Thoracic aorta (tissue), 2 donors: Measurements from ENCODE around the gene ADIPOR1. TPM values are rescaled to one million over a fixed set of nuclear protein-coding genes. Genes with fewer than 3 reads are reported as not detected.

ENCODE experiments used
- ATAC-seq: fragments of 150-250 bp; one replicate; pipeline ENCODE4 v1.8.0; 2017; ENCODE audit warnings: low read depth; ENCODE audit not compliant: insufficient number of reproducible peaks, low FRiP score
- DNase-seq: peaks from one replicate; pipeline ENCODE4 v3.0.0-alpha.2; 2020; ENCODE audit warnings: low spot score
- H3K27ac ChIP-seq, 2 donors: fragments of 200-600 bp; sonication (generic); 1 replicate in 1 of 2; 2 replicates in 1 of 2; pipeline ENCODE4 v1.5.1; 2016; ENCODE audit warnings: mild to moderate bottlenecking in 2 of 2, moderate library complexity in 2 of 2
- H3K27me3 ChIP-seq: fragments of 200-600 bp; sonication (generic); replicated peaks from 2 replicates; pipeline ENCODE4 v1.6.0; 2016; ENCODE audit warnings: mild to moderate bottlenecking; ENCODE audit not compliant: insufficient read depth
- H3K36me3 ChIP-seq: fragments of 200-600 bp; sonication (generic); one replicate; pipeline ENCODE4 v1.5.1; 2016
- H3K4me1 ChIP-seq, 2 donors: fragments of 200-600 bp; sonication (generic); 1 replicate in 1 of 2; 2 replicates in 1 of 2; pipeline versions ENCODE4 v1.5.1 to v1.6.0; 2016; ENCODE audit warnings: low read depth in 2 of 2, mild to moderate bottlenecking in 1 of 2; ENCODE audit not compliant: control insufficient read depth in 1 of 2
- H3K4me3 ChIP-seq: fragments of 200-600 bp; sonication (generic); 2 replicates; pipeline ENCODE4 v1.5.1; 2016; ENCODE audit warnings: mild to moderate bottlenecking
- H3K9me3 ChIP-seq: fragments of 200-600 bp; sonication (generic); 2 replicates; pipeline ENCODE4 v1.5.1; 2016
- total RNA-seq, 2 donors: library from RNA; depleted of rRNA; stranded (reverse); fragments of >200 nt; gene quantifications; one replicate each; pipeline versions ENCODE4 v1.1.0 to v1.2.3, GENCODE V29; 2016
- TF ChIP-seq, protein P1 (sequence below): fragments of 200-600 bp; sonication (generic); IDR thresholded peaks from one replicate; pipeline ENCODE4 v1.5.1; 2019; ENCODE audit warnings: antibody characterized with exemption

The ADIPOR1 gene
- total RNA-seq, 2 donors from 2014 or later = 91.8 to 98.6 TPM

DNA sequence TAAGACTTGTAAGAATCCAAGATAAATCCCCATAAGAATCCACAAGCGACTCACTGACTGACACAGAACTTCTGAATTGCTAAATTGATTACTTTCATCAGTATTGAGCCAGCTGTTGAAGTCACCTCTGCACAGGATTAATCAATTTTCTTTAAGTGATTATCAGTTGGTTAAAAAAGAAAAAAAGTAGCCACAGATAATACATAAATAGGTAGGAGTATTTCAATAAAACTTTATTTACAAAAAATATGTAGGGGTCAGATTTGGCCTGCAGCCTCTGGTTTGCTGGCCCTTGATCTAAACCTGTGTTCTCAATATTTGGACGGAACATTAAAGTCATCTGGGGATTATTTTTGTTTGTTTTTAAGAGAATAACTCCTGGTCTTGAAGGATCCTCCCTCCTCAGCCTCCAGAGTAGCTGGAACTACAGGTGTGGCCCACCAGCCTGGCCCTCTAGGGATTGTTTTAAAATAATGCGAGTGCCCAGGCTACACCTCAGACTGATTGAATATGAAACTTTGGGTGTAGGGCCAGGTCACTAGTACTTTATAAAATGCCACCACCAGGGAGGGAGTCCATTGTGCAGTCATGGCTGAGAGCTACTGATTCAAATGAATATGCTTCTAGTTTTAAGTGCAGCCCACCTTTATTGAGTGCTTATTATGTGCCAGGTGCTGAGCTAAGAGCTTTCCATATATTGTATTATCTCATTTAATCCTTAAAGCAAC lies 42.3 kb upstream of the ADIPOR1 start:
- Histone ChIP-seq H3K36me3 (no peaks in the 10 kb centered on the region), H3K4me3 (no peak overlapping the region), H3K9me3 (no peaks in the 10 kb centered on the region), H3K27me3 (no peaks in the 10 kb centered on the region), H3K27ac (no peak overlapping the region), H3K4me1 (no peaks in the 10 kb centered on the region)
- no peak for DNase-seq
- ATAC-seq = no peak
- TF ChIP-seq, protein P1, sequence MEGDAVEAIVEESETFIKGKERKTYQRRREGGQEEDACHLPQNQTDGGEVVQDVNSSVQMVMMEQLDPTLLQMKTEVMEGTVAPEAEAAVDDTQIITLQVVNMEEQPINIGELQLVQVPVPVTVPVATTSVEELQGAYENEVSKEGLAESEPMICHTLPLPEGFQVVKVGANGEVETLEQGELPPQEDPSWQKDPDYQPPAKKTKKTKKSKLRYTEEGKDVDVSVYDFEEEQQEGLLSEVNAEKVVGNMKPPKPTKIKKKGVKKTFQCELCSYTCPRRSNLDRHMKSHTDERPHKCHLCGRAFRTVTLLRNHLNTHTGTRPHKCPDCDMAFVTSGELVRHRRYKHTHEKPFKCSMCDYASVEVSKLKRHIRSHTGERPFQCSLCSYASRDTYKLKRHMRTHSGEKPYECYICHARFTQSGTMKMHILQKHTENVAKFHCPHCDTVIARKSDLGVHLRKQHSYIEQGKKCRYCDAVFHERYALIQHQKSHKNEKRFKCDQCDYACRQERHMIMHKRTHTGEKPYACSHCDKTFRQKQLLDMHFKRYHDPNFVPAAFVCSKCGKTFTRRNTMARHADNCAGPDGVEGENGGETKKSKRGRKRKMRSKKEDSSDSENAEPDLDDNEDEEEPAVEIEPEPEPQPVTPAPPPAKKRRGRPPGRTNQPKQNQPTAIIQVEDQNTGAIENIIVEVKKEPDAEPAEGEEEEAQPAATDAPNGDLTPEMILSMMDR = no peak

DNA sequence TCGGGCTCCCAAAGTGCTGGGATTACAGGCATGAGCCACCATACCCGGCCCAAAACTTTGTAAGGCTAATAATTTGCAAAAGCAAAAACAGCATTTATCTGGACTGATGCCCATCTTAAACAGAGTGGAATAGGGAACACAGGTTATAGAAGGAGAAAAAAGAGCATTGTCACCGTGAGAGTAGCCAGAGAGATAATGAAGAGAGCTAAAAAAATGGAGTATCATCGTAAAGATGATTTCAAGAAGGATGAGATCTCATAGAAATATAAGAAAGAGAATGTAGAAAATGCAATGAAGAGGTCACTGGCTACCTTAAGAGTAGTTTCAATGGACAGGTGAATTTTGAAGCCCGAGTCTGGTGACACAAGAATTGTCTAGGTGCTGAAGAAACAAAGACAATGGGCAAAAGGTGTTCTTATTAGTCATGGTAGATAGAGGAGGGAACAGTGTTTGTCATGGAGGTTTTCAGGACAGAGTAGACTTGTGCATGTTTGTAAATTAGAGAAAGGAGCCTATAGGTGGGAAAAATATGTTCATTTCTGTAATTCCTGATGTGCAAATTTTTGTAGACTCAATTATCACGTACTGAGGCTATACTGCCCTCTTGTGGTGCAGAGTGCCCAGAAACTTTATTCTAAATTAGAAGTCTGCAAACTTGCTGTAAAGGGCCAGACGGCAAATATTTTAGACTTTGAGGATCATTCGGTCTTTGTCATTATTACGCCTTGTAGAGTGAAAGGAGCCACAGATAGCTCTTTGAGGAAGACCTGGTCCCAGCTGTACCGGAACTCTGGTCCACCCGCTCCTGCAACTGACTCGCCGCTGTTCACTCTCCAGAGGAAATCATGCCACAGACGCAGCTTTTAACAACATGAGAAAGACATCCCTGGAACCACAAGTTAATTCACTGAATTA lies 41.0 kb upstream of the ADIPOR1 start:
- TF ChIP-seq, protein P1 = peak; percentile 72
- no peaks in the 10 kb centered on the region for H3K4me1 ChIP-seq
- no peak overlapping the region for H3K27ac ChIP-seq
- DNase-seq (peak; percentile 17), ATAC-seq (peak; percentile 20)
- no peaks in the 10 kb centered on the region for H3K27me3 ChIP-seq
- H3K9me3 ChIP-seq = no peaks in the 10 kb centered on the region
- no peaks in the 10 kb centered on the region for H3K36me3 ChIP-seq
- H3K4me3 ChIP-seq = peak overlapping the region; percentile 15

DNA sequence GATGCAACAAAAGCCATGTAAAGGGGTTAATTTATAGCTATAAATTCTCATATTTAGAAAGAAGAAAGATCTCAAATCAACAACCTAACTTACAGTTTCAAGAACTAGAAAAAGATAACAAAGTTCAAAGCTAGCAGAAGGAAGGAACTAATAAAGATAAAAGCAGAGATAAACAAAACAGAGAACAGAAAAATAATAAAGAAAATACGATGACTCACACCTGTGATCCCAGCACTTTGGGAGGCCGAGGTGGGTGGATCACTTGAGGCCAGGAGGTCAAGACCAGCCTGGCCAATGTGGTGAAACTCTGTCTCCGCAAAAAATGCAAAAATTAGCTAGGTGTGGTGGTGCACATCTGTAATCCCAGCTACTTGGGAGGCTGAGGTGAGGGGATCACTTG lies 36.6 kb upstream of the ADIPOR1 start:
- TF ChIP-seq, protein P1 = no peak
- DNase-seq = no peak
- no peaks in the 10 kb centered on the region for H3K9me3 ChIP-seq
- ATAC-seq = no peak
- H3K27ac ChIP-seq = no peak overlapping the region
- H3K4me1 ChIP-seq = no peaks in the 10 kb centered on the region
- no peaks in the 10 kb centered on the region for H3K27me3 ChIP-seq
- no peak overlapping the region for H3K4me3 ChIP-seq
- H3K36me3 ChIP-seq = no peaks in the 10 kb centered on the region

DNA sequence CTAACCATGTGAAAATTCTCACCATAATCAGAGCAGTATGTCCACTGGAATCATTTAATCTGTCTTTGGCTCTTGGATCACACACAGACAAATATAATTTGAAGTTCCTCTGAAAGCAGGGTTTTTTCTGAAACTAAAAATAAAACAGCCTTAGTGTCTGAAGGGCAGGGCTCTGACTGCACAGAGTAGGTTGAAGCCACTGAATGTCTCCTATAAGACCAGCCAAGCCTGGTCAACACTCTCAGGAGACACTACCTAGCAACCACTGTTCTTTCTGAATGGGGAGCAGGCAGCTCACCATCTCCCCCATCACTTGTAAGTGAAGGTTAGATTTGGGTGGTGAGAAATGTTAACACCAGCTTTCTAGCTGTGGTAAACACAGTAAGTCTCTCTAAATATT lies 33.0 kb upstream of the ADIPOR1 start:
- TF ChIP-seq, protein P1 = no peak
- Histone ChIP-seq H3K27ac (no peak overlapping the region), H3K36me3 (no peaks in the 10 kb centered on the region), H3K27me3 (no peaks in the 10 kb centered on the region), H3K9me3 (no peaks in the 10 kb centered on the region), H3K4me1 (no peaks in the 10 kb centered on the region), H3K4me3 (no peak overlapping the region)
- no peak for DNase-seq
- no peak for ATAC-seq

DNA sequence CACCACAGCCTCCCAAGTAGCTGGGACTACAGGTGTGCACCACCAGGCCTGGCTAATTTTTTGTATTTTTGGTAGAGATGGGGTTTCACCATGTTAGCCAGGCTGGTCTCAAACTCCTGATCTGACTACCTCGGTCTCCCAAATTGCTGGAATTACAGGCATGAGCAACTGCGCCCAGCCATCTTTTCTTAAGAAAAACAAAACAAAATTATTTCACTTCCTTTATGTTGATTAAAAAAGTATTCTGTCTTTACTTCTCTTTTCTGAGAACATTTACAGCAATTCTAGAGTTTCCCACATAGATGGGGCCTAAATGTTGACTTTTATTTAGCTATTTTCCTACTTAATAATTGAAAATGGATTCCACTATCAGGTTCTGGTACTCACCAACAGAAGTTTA lies 31.8 kb upstream of the ADIPOR1 start:
- TF ChIP-seq, protein P1 = no peak
- no peak for ATAC-seq
- H3K27me3 ChIP-seq = no peaks in the 10 kb centered on the region
- no peak overlapping the region for H3K27ac ChIP-seq
- no peaks in the 10 kb centered on the region for H3K36me3 ChIP-seq
- no peaks in the 10 kb centered on the region for H3K4me1 ChIP-seq
- no peaks in the 10 kb centered on the region for H3K9me3 ChIP-seq
- H3K4me3 ChIP-seq = no peak overlapping the region
- no peak for DNase-seq
